HCT116 (cell line): ENCODE measurements around the gene CDKAL1.

Experiments
- CBX3 ChIP-seq: IDR thresholded peaks from 2 replicates; pipeline ENCODE4 v1.6.1; 2012; ENCODE audit warnings: low read depth
- CTCF ChIP-seq, 3 experiments: fragments of 200-600 bp in 1 of 3; sonication (generic) in 1 of 3; IDR thresholded peaks in 2 of 3; conservative IDR thresholded peaks in 1 of 3; 2 replicates each; pipeline ENCODE4 v1.5.1; 2012 to 2017; ENCODE audit warnings: low read depth in 2 of 3, low read length in 2 of 3, antibody characterized with exemption in 1 of 3, borderline replicate concordance in 1 of 3, control low read depth in 1 of 3, mild to moderate bottlenecking in 1 of 3, mixed read lengths in 1 of 3, mixed run types in 1 of 3, moderate library complexity in 1 of 3; ENCODE audit not compliant: insufficient read depth in 1 of 3
- EZH2 ChIP-seq: fragments of 200-600 bp; sonication (generic); IDR thresholded peaks from 2 replicates; pipeline ENCODE4 v1.6.1; 2017; ENCODE audit warnings: antibody characterized with exemption, mixed run types
- FOSL1 ChIP-seq: IDR thresholded peaks from 2 replicates; pipeline ENCODE4 v1.6.1; 2012; ENCODE audit warnings: low read depth
- POLR2A ChIP-seq: IDR thresholded peaks from 2 replicates; pipeline ENCODE4 v1.7.0; 2011; ENCODE audit warnings: borderline replicate concordance; ENCODE audit not compliant: insufficient read depth, insufficient read length; ENCODE audit errors: extremely low read depth
- RAD21 ChIP-seq: IDR thresholded peaks from 2 replicates; pipeline ENCODE4 v1.6.1; 2012; ENCODE audit warnings: low read depth, mild to moderate bottlenecking
- SRF ChIP-seq: IDR thresholded peaks from 2 replicates; pipeline ENCODE4 v1.6.1; 2012; ENCODE audit warnings: low read depth
- ZFX ChIP-seq: fragments of 450-650 bp; IDR thresholded peaks from 2 replicates; pipeline ENCODE4 v1.6.1; 2017
- ZNF274 ChIP-seq: fragments of 200-500 bp; sonication (Bioruptor generic); IDR thresholded peaks from 2 replicates; pipeline ENCODE4 v1.6.1; 2014; ENCODE audit warnings: mild to moderate bottlenecking, low read depth, low read length, inconsistent platforms

- no peak for TF ChIP-seq ZFX
- no peak for TF ChIP-seq EZH2
- TF ChIP-seq ZNF274, result no peak
- no peak for TF ChIP-seq CTCF (IDR thresholded peaks at IDR 0.05 in 2 of 3, conservative IDR thresholded peaks at IDR 0.05 in 1 of 3; ENCODE audit: borderline replicate concordance in 1 of 3, insufficient read depth in 1 of 3, low read depth in 2 of 3, low read length in 2 of 3)
- TF ChIP-seq SRF, result no peak
- TF ChIP-seq FOSL1, result no peak
- no peak for TF ChIP-seq CBX3
- TF ChIP-seq RAD21, result no peak
- no peak for TF ChIP-seq POLR2A
Observed at GRCh38 chr6:21271428-21272155, 737.3 kb downstream of the CDKAL1 start.
